Natural killer cell (primary cell): ENCODE data around the gene RHOBTB3. TPM values are rescaled to one million over a fixed set of nuclear protein-coding genes. Genes with fewer than 3 reads are reported as not detected.

ENCODE experiments used
- ATAC-seq, 3 donors: fragments of 150-1000 bp in 2 of 3; fragments of 200-7000 bp in 1 of 3; cut with Tn5 transposase; 1 replicate in 1 of 3; 2 replicates in 2 of 3; pipeline ENCODE4 v1.10.0; 2021; ENCODE audit warnings: mild to moderate bottlenecking in 2 of 3, moderate library complexity in 2 of 3
- DNase-seq, 2 donors: peaks; one replicate each; pipeline versions ENCODE4 v3.0.0 to v3.0.0-alpha.2; 2013 to 2021; ENCODE audit warnings: mixed read lengths in 1 of 2
- H3K27ac ChIP-seq: one replicate; pipeline ENCODE4 v1.5.1; 2013; ENCODE audit warnings: mild to moderate bottlenecking, low read length
- H3K27me3 ChIP-seq: one replicate; pipeline ENCODE4 v1.6.1; 2013; ENCODE audit warnings: low read length; ENCODE audit not compliant: control insufficient read depth, insufficient read depth
- H3K36me3 ChIP-seq: one replicate; pipeline ENCODE4 v1.6.1; 2013; ENCODE audit warnings: low read length; ENCODE audit not compliant: control insufficient read depth, insufficient read depth
- H3K4me1 ChIP-seq: one replicate; pipeline ENCODE4 v1.6.1; 2013; ENCODE audit warnings: low read length; ENCODE audit not compliant: control insufficient read depth, insufficient read depth
- H3K4me3 ChIP-seq: one replicate; pipeline ENCODE4 v1.5.1; 2013; ENCODE audit warnings: low read length
- H3K9me3 ChIP-seq: one replicate; pipeline ENCODE4 v1.6.1; 2013; ENCODE audit warnings: low read length; ENCODE audit not compliant: control insufficient read depth, insufficient read depth
- H3K27ac Mint-ChIP-seq, 2 donors: one replicate each; pipeline ENCODE4 v1.8.0; 2022; ENCODE audit warnings: mild to moderate bottlenecking in 2 of 2, mixed read lengths in 2 of 2, moderate library complexity in 1 of 2
- H3K27me3 Mint-ChIP-seq, 2 donors: one replicate each; pipeline ENCODE4 v1.8.0; 2022; ENCODE audit warnings: low read depth in 2 of 2, mixed read lengths in 2 of 2
- H3K36me3 Mint-ChIP-seq: one replicate; pipeline ENCODE4 v1.8.0; 2022; ENCODE audit warnings: mixed read lengths
- H3K4me1 Mint-ChIP-seq, 2 donors: one replicate each; pipeline ENCODE4 v1.8.0; 2022; ENCODE audit warnings: mixed read lengths in 2 of 2
- H3K4me3 Mint-ChIP-seq: one replicate; pipeline ENCODE4 v1.8.0; 2022; ENCODE audit warnings: mild to moderate bottlenecking, moderate library complexity, mixed read lengths
- H3K9me3 Mint-ChIP-seq, 2 donors: one replicate each; pipeline ENCODE4 v1.8.0; 2022; ENCODE audit warnings: mixed read lengths in 2 of 2
- WGBS: methylation state at CpG from one replicate; pipeline ENCODE4 v1.1.7; 2013; ENCODE audit warnings: missing lambda C conversion rate; ENCODE audit not compliant: insufficient coverage; 5-methylcytosine and 5-hydroxymethylcytosine counted together
- intact Hi-C: fragments of 100-400 bp; cut with micrococcal nuclease; formaldehyde crosslinking; loops from one replicate; pipeline ENCODE4 v1.14.2; 2022
- total RNA-seq, 4 donors: library from RNA; stranded (reverse); fragments of 120-200 nt in 1 of 4; gene quantifications; one replicate each; pipeline versions ENCODE4 v1.2.3 to v1.2.4, GENCODE V29; 2013 to 2022
- TF ChIP-seq, protein P1 (sequence below): fragments of 200-600 bp; IDR thresholded peaks from one replicate; pipeline ENCODE4 v1.8.0; 2022; ENCODE audit warnings: antibody characterized with exemption

RHOBTB3 gene
- total RNA-seq, 3 donors from 2014 or later (not counting 1 experiment from before 2014, with no cell fraction given): 46.5 to 55.1 (median 46.5) TPM

DNA sequence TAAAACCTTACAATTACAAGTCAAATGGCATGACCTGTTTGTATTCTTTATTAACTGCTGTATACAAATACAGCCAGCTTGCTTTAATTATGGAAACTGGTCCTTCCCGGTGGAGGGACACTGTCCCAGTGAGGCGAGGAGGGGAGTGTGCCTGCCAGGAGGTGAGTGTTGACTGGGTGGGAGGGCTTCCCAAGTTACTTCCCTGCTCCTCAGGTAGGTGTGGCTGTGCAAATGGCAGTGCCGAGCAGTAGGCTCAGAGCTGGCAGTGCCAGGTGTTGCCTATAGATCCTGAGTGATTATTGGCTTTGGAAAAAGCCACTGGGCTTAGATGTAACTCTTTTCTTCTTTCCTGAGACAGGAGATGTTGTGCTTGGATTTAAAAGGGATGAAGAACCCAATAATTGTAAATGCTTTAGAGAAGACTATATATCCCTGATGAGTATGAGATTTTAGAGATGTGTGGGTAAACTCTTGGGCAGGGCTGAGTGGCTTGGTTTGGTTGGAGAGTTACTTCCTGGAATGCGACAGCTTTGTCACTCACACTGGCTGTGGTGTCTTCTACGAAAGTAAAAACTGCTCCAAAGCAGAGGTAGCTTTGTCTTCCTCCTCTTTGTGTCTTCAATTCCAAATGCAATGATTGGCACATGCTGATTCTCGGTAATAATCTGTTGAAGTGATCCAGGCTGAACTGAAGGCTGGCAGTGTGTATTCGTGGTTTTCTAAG lies 47.7 kb downstream of the RHOBTB3 start:
- peaks cover 30 to 31% of the 10 kb centered on the region in 2 donors for H3K4me1 Mint-ChIP-seq
- no peaks in the 10 kb centered on the region for H3K27me3 Mint-ChIP-seq
- peaks cover 13% of the 10 kb centered on the region for H3K4me1 ChIP-seq
- peak overlapping the region; percentile 39 for H3K27ac ChIP-seq
- no peaks in the 10 kb centered on the region for H3K36me3 Mint-ChIP-seq
- DNase-seq (no peak), ATAC-seq (peak; percentile 53 to 62 (median 61))
- H3K4me3 ChIP-seq: no peak overlapping the region
- no peaks in the 10 kb centered on the region for H3K27me3 ChIP-seq
- H3K4me3 Mint-ChIP-seq: peak overlapping the region; percentile 66
- no peaks in the 10 kb centered on the region for H3K9me3 ChIP-seq
- peak overlapping the region; percentile 82 to 89 for H3K27ac Mint-ChIP-seq
- H3K36me3 ChIP-seq: no peaks in the 10 kb centered on the region
- TF ChIP-seq, protein P1, sequence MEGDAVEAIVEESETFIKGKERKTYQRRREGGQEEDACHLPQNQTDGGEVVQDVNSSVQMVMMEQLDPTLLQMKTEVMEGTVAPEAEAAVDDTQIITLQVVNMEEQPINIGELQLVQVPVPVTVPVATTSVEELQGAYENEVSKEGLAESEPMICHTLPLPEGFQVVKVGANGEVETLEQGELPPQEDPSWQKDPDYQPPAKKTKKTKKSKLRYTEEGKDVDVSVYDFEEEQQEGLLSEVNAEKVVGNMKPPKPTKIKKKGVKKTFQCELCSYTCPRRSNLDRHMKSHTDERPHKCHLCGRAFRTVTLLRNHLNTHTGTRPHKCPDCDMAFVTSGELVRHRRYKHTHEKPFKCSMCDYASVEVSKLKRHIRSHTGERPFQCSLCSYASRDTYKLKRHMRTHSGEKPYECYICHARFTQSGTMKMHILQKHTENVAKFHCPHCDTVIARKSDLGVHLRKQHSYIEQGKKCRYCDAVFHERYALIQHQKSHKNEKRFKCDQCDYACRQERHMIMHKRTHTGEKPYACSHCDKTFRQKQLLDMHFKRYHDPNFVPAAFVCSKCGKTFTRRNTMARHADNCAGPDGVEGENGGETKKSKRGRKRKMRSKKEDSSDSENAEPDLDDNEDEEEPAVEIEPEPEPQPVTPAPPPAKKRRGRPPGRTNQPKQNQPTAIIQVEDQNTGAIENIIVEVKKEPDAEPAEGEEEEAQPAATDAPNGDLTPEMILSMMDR: no peak
- H3K9me3 Mint-ChIP-seq: no peaks in the 10 kb centered on the region
- WGBS: 55% methylated on average over 7 of the region's 7 CpGs
- intact Hi-C loops: no loop called here

DNA sequence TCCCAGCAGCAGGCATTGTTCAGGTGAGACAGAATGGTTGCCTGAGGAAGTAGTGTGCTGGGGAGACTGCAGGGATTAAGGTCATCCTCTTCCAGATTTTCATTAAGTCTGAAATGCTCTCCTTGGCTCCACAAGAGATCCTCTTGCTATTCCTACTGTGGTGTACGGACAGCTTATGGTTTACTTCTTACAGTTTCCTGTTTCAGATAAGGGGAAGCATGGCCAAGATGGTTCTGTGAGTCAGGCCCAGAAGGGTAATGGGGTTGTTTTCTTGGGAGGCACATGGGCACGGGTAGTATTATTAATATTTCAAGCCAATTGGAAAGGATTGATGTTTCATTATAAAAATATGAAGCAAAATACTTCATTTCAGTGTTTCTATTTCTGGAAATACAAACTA lies 48.5 kb downstream of the RHOBTB3 start:
- Histone ChIP-seq H3K27me3 (no peaks in the 10 kb centered on the region), H3K9me3 (no peaks in the 10 kb centered on the region), H3K36me3 (no peaks in the 10 kb centered on the region), H3K4me1 (peaks cover 13% of the 10 kb centered on the region), H3K4me3 (no peak overlapping the region), H3K27ac (peak overlapping the region; percentile 39)
- no peaks in the 10 kb centered on the region for H3K9me3 Mint-ChIP-seq
- ATAC-seq: peak in 2 of 3 donors; percentile 16 to 38
- WGBS: 37% methylated on average over 2 of the region's 2 CpGs
- H3K27me3 Mint-ChIP-seq: no peaks in the 10 kb centered on the region
- peak overlapping the region; percentile 82 to 89 for H3K27ac Mint-ChIP-seq
- intact Hi-C loops: loop anchor here (2.0 kb wide), 1 partner anchor 49 kb away; the partner anchor contains the start of gene RHOBTB3
- DNase-seq: no peak
- H3K36me3 Mint-ChIP-seq: no peaks in the 10 kb centered on the region
- TF ChIP-seq, protein P1: no peak
- H3K4me1 Mint-ChIP-seq: peaks cover 23 to 24% of the 10 kb centered on the region in 2 donors
- H3K4me3 Mint-ChIP-seq: peak overlapping the region; percentile 66

DNA sequence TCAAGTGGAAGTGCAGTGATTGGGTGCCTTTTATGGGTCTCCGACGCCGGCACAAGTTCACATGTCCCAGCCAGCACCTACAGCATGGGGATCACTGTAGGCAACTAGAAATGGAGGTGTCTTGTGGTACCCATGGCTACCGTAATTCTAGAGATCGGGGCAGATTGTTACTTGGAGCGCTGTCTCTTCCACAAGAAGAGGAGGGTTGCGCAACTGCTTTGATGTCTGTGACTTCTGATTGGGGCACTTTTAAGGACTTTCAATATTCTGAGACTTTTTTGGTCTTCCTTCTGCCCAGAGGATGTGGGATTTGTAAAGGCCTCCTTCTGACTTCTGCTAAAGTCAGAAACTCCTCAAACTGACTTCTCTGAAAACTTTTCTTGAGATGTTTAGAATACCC lies 49.5 kb downstream of the RHOBTB3 start:
- no peaks in the 10 kb centered on the region for H3K27me3 Mint-ChIP-seq
- DNase-seq (no peak), ATAC-seq (peak in 1 of 3 donors; percentile 5)
- Histone ChIP-seq H3K4me1 (peaks cover 13% of the 10 kb centered on the region), H3K36me3 (no peaks in the 10 kb centered on the region), H3K9me3 (no peaks in the 10 kb centered on the region), H3K27ac (no peak overlapping the region), H3K4me3 (no peak overlapping the region), H3K27me3 (no peaks in the 10 kb centered on the region)
- 86% methylated on average over 7 of the region's 7 CpGs for WGBS
- intact Hi-C loops: loop anchor here (2.0 kb wide), 1 partner anchor 50 kb away; the partner anchor contains the start of gene RHOBTB3
- TF ChIP-seq, protein P1: no peak
- peaks cover 5% of the 10 kb centered on the region for H3K36me3 Mint-ChIP-seq
- no peak overlapping the region for H3K4me3 Mint-ChIP-seq
- H3K4me1 Mint-ChIP-seq: peaks cover 23 to 24% of the 10 kb centered on the region in 2 donors
- peak overlapping the region; percentile 76 to 79 for H3K27ac Mint-ChIP-seq
- no peaks in the 10 kb centered on the region for H3K9me3 Mint-ChIP-seq
